ENCODE measurements around the gene ATG12.

The ATG12 gene

DNA sequence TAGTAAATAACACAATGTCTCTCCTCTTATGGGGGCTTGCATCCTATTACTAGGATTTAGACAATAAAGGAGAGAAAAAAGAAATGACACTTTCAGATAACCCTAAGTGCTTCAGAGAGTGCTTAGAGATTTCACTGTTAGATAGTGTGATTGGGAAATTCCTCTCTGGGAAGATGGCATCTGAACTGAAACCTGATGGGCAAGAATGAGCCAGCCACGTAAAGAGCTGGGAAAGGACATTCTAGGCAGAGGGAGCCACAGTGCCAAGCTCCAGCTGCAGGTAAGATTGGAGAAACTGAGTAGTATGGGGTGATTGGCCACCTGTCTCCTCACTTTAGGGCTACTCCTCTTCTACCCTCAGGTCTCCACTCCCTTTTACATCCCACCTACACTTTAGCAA is 39.4 kb downstream of the ATG12 start:
- no peak for DNase-seq

DNA sequence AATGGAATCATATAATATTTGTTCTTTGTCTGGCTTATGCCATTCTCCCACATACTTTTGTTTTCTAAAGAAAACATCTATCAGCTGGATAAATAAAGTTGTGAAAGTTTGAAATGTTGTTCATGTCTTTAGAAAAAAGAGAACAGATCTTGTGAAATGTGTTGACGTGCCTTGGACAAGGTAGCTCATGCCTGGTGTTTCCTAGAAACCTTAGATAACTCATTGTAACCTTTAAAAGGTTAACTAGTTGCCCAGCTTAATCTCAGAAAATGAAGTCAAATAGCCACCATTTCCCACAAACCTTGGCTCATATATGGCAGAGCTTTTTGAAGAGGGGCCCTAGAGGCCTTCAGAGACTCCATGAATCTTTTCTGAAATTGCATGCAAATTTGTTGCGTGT is 40.2 kb downstream of the ATG12 start:
- DNase-seq, result no peak

DNA sequence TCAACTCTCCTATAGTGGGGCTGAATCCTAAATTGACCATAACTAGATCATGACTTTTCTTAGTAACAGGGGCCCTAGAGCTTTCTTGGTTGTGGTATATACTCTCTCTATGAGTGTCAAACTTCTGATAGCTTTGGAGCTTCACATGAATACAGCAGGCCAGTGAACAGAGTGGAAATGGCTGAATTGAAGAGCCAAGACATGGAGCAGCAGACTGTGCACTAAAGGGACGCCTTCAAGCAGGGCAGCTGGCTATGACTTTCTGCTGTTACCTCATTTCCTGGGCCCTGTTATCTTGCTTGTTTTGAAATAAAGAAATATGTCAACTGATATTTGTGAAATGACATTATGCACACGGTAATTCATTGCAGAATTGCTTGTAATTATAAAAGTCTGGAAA is 41.3 kb downstream of the ATG12 start:
- no peak for DNase-seq

DNA sequence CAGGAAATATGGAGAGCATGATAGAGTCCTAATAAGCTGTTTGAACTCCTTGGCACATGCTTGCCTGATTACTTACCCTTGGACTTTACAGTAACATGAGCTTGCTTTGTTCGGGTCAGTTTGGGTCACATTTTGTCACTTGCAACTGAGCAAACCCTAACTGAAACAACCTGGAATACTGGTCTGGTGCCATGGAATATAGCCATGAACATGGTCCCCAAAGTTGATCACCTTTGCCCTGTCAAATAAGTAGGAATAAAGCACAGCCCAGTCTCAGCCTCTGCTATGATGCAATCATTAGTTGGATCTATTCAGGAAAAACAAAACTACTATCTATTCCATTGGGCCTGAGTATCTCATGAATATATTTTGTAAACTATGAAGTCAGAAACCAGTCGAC is 43.1 kb downstream of the ATG12 start:
- DNase-seq, result no peak

DNA sequence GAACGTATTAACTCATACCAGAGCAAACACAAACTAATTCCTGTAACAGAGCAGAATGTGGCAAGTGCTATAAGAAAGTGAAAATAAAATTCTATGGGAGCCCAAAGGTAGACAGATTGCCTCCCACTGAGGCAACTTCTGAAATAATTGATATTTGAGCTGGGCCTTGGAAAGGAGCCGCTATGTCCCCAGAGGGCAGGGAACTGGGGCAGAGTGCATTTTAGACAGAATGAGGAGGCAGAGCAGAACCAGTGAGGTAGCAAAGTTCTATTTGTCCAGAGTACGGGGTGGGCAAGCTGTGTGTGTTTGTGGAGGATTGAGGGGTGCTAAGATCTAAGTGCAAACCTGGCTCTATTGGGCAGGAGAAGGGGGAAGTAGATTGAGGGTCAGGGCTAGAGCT is 44.7 kb downstream of the ATG12 start:
- DNase-seq, result no peak

DNA sequence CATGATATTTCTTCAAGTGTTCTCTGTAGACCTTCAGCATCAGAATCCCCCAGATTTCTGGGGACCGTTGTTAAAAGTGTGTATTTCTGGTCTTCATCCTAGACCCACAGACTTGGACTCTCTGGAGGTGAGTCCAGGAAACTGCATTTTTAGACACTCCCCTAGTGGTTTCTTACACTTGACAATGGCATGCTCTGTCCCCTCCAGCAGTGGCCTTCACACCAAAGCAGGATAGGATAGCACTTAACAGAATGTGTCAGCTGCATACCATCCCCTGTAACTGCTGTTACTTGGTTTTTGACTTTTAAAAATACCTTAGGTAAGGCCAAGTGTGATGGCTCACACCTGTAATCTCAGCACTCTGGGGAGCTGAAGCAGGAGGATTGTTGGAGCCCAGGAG is 45.7 kb downstream of the ATG12 start:
- no peak for DNase-seq

DNA sequence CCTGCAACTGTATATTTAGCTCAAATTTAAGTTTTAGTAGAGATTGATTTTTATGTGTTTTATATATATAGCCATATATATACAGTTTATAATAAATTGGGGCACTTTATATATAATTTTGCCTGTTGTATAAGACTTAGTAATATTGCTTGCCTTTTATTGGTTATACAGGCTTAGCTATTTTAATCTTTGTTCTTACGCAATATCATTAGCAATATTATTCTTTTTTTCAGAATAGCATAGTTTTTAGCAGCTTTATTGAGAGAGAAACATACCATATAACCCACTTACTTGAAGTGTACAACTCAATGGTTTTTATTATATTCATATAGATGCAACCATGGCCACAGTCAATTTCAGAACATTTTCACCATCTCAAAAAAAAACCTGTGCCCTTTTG is 52.9 kb downstream of the ATG12 start:
- DNase-seq, result no peak

DNA sequence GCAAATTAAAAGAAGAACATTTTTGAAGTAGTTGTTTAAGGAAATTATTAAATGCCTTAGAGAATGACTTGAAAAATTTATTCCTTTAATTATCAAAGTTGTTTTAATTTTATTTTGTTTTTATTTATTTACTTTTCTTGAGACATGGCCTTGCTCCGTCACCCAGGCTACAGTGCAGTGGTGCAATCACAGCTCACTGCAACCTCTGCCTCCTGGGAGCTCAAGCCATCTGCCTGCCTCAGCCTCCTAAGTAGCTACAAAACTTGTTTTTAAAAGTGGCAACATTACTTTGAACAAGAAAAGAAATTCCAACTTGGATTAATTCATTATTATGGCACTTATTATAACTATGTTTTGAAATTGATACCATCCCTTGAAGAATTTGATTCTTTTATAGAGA is 53.9 kb downstream of the ATG12 start:
- no peak for DNase-seq

DNA sequence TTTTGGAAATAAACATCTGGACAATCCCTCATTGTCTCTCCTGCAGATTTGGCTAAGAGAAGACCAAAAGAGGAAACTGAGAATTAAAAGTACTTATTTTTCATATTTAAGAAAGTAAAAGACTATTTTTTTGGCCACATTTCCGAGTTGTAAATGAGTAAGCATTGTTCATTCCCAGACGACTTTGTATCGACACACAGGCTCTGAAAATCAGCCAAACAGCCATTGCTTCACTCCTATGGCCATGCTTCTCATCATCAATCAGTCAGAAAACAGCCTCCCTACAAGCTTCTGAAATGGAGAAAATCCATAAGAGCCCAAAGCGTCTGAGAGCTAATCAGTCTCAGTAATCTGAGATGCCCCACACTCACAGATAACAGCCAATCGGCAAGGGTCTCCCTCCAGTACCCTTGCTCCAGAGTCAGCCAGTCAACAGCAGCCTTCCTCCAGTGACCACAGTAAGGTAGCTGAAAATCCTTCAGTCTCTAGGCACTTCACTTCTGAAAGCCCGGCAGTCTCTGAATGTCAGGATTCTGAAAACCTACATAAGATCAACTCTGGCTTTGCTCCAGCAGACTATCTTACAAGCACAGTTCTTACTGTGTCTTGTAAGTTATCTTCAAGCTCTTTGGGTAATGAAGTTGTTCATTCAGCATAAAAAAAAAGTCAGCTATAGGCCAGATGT is 55.8 kb downstream of the ATG12 start:
- no peak for DNase-seq

DNA sequence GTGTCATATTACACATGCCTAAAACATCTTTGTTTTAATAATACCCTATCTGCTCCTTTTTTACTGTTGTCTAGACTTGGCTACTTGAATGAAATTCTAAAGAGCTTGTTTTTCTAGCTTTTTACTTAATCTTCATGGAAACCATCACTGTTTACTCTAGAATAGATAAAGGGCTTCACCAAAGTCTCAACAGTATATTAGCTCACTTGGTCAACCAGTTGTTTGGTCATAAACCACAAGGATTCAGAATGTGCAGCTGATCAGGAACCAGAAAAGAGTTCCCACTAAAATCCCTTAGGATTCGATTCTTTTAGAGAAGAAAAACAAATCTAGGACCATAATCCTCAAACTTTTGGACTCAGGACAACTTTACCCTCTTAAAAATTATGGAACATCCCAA is 62.9 kb downstream of the ATG12 start:
- no peak for DNase-seq

Measured in NCI-H446 treated with DMSO at 0.1 percent for 48 hours (cell line).